Testis (tissue), 2 donors: ENCODE results near the gene KLHL13.

Experiments used
- POLR2A ChIP-seq: fragments of 450-650 bp; IDR thresholded peaks from one replicate; pipeline ENCODE4 v1.6.1; 2017; ENCODE audit warnings: antibody characterized with exemption, mild to moderate bottlenecking, moderate library complexity
- TF ChIP-seq, protein P1 (sequence below), 3 experiments: fragments of 450-650 bp in 2 of 3; fragments of 200-600 bp in 1 of 3; sonication (generic) in 1 of 3; IDR thresholded peaks; one replicate each; pipeline ENCODE4 v1.5.1; 2016 to 2019; ENCODE audit warnings: antibody characterized with exemption in 3 of 3, mild to moderate bottlenecking in 2 of 3, moderate library complexity in 1 of 3

DNA sequence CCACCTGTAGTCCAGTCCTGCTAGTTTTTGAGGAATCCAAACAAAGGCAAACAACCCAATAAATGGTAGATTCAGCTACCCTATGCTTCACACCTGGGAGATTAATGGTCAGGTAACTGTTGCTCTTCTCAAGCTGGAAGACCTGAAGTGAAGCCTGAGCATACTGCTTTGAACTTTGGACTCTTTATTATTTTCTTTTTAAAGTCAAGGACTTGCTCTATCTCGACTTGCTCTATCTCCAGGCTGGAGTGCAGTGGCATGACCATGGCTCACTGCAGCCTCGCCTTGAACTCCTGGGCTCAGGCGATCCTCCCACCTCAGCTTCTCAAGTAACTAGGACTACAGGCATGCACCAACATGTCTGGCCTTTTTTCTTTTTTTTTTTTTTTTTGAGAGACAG, 14.7 kb upstream of the KLHL13 start:
- no peak for TF ChIP-seq POLR2A
- TF ChIP-seq, protein P1, sequence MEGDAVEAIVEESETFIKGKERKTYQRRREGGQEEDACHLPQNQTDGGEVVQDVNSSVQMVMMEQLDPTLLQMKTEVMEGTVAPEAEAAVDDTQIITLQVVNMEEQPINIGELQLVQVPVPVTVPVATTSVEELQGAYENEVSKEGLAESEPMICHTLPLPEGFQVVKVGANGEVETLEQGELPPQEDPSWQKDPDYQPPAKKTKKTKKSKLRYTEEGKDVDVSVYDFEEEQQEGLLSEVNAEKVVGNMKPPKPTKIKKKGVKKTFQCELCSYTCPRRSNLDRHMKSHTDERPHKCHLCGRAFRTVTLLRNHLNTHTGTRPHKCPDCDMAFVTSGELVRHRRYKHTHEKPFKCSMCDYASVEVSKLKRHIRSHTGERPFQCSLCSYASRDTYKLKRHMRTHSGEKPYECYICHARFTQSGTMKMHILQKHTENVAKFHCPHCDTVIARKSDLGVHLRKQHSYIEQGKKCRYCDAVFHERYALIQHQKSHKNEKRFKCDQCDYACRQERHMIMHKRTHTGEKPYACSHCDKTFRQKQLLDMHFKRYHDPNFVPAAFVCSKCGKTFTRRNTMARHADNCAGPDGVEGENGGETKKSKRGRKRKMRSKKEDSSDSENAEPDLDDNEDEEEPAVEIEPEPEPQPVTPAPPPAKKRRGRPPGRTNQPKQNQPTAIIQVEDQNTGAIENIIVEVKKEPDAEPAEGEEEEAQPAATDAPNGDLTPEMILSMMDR (IDR thresholded peaks at IDR 0.05): no peak
